HepG2 (cell line): ENCODE measurements around the gene SLC35E4. TPM values are rescaled to one million over a fixed set of nuclear protein-coding genes. Genes with fewer than 3 reads are reported as not detected.

Experiments
- ATAC-seq: fragments of 200-7000 bp; cut with Tn5 transposase; 3 replicates; pipeline ENCODE4 v1.9.1; 2020; ENCODE audit warnings: mild to moderate bottlenecking, moderate library complexity
- BruUV-seq: library from RNA; stranded (reverse); fragments of 400-500 nt; replicated peaks from 2 replicates; lab custom pipeline; 2021; lab: Mats Ljungman, UMichigan
- CTCF ChIA-PET: fragments of 300-600 bp; formaldehyde crosslinking; extraction: SDS; loops from one replicate; lab custom pipeline; 2021; ENCODE audit warnings: low total read pairs, inconsistent platforms, low intra/inter-chr PET ratio; lab: Yijun Ruan, JAX
- POLR2A ChIA-PET: fragments of 350-600 bp; sonication (Branson Sonifier 250); formaldehyde crosslinking; loops from one replicate; lab custom pipeline; 2020; ENCODE audit warnings: antibody characterized with exemption, inconsistent platforms; lab: Yijun Ruan, JAX
- DNase-seq: peaks from one replicate; pipeline ENCODE4 v3.0.0-alpha.2; 2015; ENCODE audit warnings: low spot score
- FAIRE-seq: peaks from 3 replicates; lab custom pipeline; 2011; peaks lifted over from hg19 to GRCh38; lab: Jason Lieb, UNC
- H2AFZ ChIP-seq: one replicate; pipeline ENCODE4 v1.6.1; 2011; ENCODE audit warnings: low read length, inconsistent platforms
- H3K27ac ChIP-seq: fragments of 300-600 bp; 3 replicates; pipeline ENCODE4 v1.8.0; 2011; ENCODE audit warnings: mixed run types, mild to moderate bottlenecking, mixed read lengths, low read length, inconsistent platforms; ENCODE audit not compliant: insufficient read depth; ENCODE audit errors: extremely low read length
- H3K27me3 ChIP-seq, 2 experiments: fragments of 200-600 bp in 1 of 2; 2 replicates in 1 of 2; 3 replicates in 1 of 2; pipeline versions ENCODE4 v1.6.0 to v1.8.0; 2011; ENCODE audit warnings: low read length in 2 of 2, mild to moderate bottlenecking in 2 of 2, moderate library complexity in 2 of 2, inconsistent platforms in 1 of 2; ENCODE audit not compliant: insufficient read depth in 2 of 2, control insufficient read depth in 1 of 2
- H3K36me3 ChIP-seq, 2 experiments: fragments of 200-600 bp in 1 of 2; replicated peaks in 1 of 2; 2 replicates in 1 of 2; 3 replicates in 1 of 2; pipeline versions ENCODE4 v1.5.1 to v1.8.0; 2011; ENCODE audit warnings: low read length in 2 of 2, inconsistent platforms in 1 of 2; ENCODE audit not compliant: insufficient read depth in 2 of 2, control insufficient read depth in 1 of 2
- H3K4me1 ChIP-seq: 2 replicates; pipeline ENCODE4 v1.5.1; 2012; ENCODE audit warnings: low read length, inconsistent platforms; ENCODE audit not compliant: insufficient read depth
- H3K4me2 ChIP-seq: 2 replicates; pipeline ENCODE4 v1.6.0; 2011; ENCODE audit warnings: low read depth, low read length, inconsistent platforms
- H3K4me3 ChIP-seq, 3 experiments: fragments of 200-600 bp in 1 of 3; sonication (generic), shearing (Covaris generic) in 1 of 3; replicated peaks in 1 of 3; 2 replicates each; pipeline ENCODE4 v1.5.1; 2011 to 2016; ENCODE audit warnings: low read length in 3 of 3, inconsistent platforms in 2 of 3, low read depth in 2 of 3, mild to moderate bottlenecking in 2 of 3, control low read depth in 1 of 3, mixed read lengths in 1 of 3; ENCODE audit not compliant: insufficient read depth in 1 of 3
- H3K79me2 ChIP-seq: one replicate; pipeline ENCODE4 v1.6.1; 2011; ENCODE audit warnings: low read length, inconsistent platforms; ENCODE audit not compliant: insufficient read depth
- H3K9ac ChIP-seq: 2 replicates; pipeline ENCODE4 v1.6.0; 2011; ENCODE audit warnings: mild to moderate bottlenecking, low read depth, low read length, inconsistent platforms; ENCODE audit not compliant: insufficient read depth
- H3K9me3 ChIP-seq: 2 replicates; pipeline ENCODE4 v1.5.1; 2012; ENCODE audit warnings: mild to moderate bottlenecking, low read length
- H4K20me1 ChIP-seq: 2 replicates; pipeline ENCODE4 v1.6.0; 2011; ENCODE audit warnings: inconsistent platforms, mild to moderate bottlenecking, low read length, moderate library complexity; ENCODE audit not compliant: insufficient read depth
- ATAD3A ChIP-seq: sonication (generic); formaldehyde crosslinking; IDR thresholded peaks from 2 replicates; pipeline ENCODE4 v1.4.0; 2020; ENCODE audit warnings: missing genetic modification reagents
- DPF2 ChIP-seq: sonication (generic); formaldehyde crosslinking; IDR thresholded peaks from 2 replicates; pipeline ENCODE4 v1.4.0; 2020; ENCODE audit warnings: mild to moderate bottlenecking, low read depth, missing genetic modification reagents, borderline replicate concordance
- ETV6 ChIP-seq: sonication (generic); formaldehyde crosslinking; conservative IDR thresholded peaks from 2 replicates; pipeline ENCODE4 v1.4.0; 2020; ENCODE audit warnings: missing genetic modification reagents
- FOXO1 ChIP-seq: sonication (generic); formaldehyde crosslinking; IDR thresholded peaks from 2 replicates; pipeline ENCODE4 v1.4.0; 2020; ENCODE audit warnings: missing genetic modification reagents
- GZF1 ChIP-seq: sonication (generic); formaldehyde crosslinking; IDR thresholded peaks from 2 replicates; pipeline ENCODE4 v1.5.1; 2020; ENCODE audit warnings: mild to moderate bottlenecking, missing genetic modification reagents
- HMGXB4 ChIP-seq, 2 experiments: sonication (generic) in 1 of 2; formaldehyde crosslinking in 1 of 2; IDR thresholded peaks; 2 replicates each; pipeline versions ENCODE4 v1.4.0 to v1.6.1; 2018 to 2020; ENCODE audit warnings: missing genetic modification reagents in 2 of 2, borderline replicate concordance in 1 of 2, low read depth in 1 of 2, mild to moderate bottlenecking in 1 of 2, missing biosample characterization in 1 of 2
- NR3C1 ChIP-seq: sonication (generic); formaldehyde crosslinking; IDR thresholded peaks from 2 replicates; pipeline ENCODE4 v1.4.0; 2020; ENCODE audit warnings: missing genetic modification reagents
- PATZ1 ChIP-seq: sonication (generic); formaldehyde crosslinking; IDR thresholded peaks from 2 replicates; pipeline ENCODE4 v1.4.0; 2020; ENCODE audit warnings: missing genetic modification reagents
- POGK ChIP-seq: sonication (generic); formaldehyde crosslinking; conservative IDR thresholded peaks from 2 replicates; pipeline ENCODE4 v1.8.0; 2022; ENCODE audit warnings: mild to moderate bottlenecking, moderate library complexity, missing genetic modification reagents
- SP140L ChIP-seq: sonication (generic); formaldehyde crosslinking; IDR thresholded peaks from 2 replicates; pipeline ENCODE4 v1.4.0; 2020; ENCODE audit warnings: missing genetic modification reagents, borderline replicate concordance
- ZBTB43 ChIP-seq: sonication (generic); formaldehyde crosslinking; conservative IDR thresholded peaks from 2 replicates; pipeline ENCODE4 v1.4.0; 2020; ENCODE audit warnings: missing genetic modification reagents
- ZFYVE20 ChIP-seq: sonication (generic); formaldehyde crosslinking; IDR thresholded peaks from 2 replicates; pipeline ENCODE4 v1.8.0; 2023; ENCODE audit warnings: low read depth, mild to moderate bottlenecking, moderate library complexity, missing genetic modification reagents, borderline replicate concordance
- ZMYM4 ChIP-seq: sonication (generic); formaldehyde crosslinking; IDR thresholded peaks from 2 replicates; pipeline ENCODE4 v1.8.1; 2023; ENCODE audit warnings: mild to moderate bottlenecking, missing genetic modification reagents
- ZNF446 ChIP-seq: sonication (generic); formaldehyde crosslinking; IDR thresholded peaks from 2 replicates; pipeline ENCODE4 v1.5.0; 2020; ENCODE audit warnings: mild to moderate bottlenecking, missing genetic modification reagents
- WGBS: methylation state at CpG from one replicate; pipeline ENCODE4 v1.1.6; 2017; ENCODE audit warnings: low lambda C conversion rate; 5-methylcytosine and 5-hydroxymethylcytosine counted together
- in situ Hi-C: cut with HindIII; loops from 2 replicates; pipeline ENCODE4 v1.10.0; 2017; ENCODE audit warnings: low pct_unique_long_range_greater_than_20kb; ENCODE audit not compliant: extremely low pct_ligation_motif_present
- intact Hi-C: fragments of 100-400 bp; cut with micrococcal nuclease; formaldehyde crosslinking; loops from one replicate; pipeline ENCODE4 v1.10.0; 2022; ENCODE audit not compliant: unreplicated experiment
- polyA plus RNA-seq, 8 experiments: library from polyadenylated mRNA; depleted of rRNA in 3 of 8; stranded (reverse) in 7 of 8; unstranded in 1 of 8; fragments of >200 nt; fragmentation: Illumina TruSeq in 4 of 8; extraction: Trizol in 4 of 8; gene quantifications; 2 replicates each; pipeline versions ENCODE4 v1.2.1 to v1.2.3, GENCODE V29; 2011 to 2016; ENCODE audit warnings: low read depth in 4 of 8, missing spikeins in 1 of 8, mixed read lengths in 1 of 8; ENCODE audit not compliant: insufficient read depth in 1 of 8
- total RNA-seq, 5 experiments: library from RNA; depleted of rRNA; stranded (reverse); fragments of >200 nt; fragmentation: Illumina TruSeq; extraction: Trizol; gene quantifications; 2 replicates each; pipeline ENCODE4 v1.2.3, GENCODE V29; 2016; ENCODE audit warnings: low read depth in 1 of 5

SLC35E4 gene
- total and polyA plus RNA-seq, 2 of the 13 experiments (the other 11 are each of a cell fraction or from before 2014, with no cell fraction given) = 0.07 to 0.15 TPM

DNA sequence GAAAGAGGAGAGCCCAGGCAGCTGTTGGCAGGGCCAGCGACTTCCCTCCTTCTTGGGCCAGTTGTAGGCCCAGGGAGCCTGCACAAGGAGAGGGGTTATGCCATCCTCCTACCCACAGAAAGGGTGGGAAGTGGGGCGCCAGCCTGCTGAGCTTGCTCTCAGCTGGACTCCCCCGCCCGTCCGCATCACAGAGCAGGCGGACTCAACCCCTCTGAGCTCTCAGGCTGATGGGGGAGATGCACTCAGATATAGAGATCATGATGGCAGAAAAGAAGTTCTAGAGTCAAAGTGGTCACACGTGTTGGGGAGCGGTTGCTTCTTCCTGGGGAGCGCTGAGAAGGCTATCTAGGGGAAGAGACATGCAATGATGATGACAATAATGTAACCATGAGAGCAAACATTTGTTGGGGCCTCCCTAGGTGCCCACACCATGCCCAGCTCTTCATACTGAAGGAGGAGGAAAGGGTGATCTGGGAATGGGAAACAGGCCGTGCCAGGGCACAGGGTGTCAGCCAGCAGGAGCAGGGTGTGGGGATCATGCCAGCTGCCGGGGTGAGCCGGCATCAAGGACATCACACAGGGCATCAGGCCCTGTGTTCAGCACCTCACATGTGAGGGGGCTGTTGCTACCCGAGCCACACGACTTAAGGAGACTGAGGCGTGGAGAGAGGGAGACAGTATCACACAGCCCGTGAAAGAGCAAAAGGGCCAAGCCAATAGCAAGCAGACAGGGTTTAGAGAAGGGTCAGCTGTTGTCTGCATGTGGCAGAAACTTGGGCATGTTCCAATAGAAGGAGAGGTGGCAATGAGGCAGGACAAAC is 7.7 kb downstream of the SLC35E4 start (continued):
- TF ChIP-seq ZBTB43 (CRISPR knock-in tag) = no peak
- no peak for TF ChIP-seq ETV6 (CRISPR knock-in tag)
- TF ChIP-seq, all 625 proteins: peak for 0

DNA sequence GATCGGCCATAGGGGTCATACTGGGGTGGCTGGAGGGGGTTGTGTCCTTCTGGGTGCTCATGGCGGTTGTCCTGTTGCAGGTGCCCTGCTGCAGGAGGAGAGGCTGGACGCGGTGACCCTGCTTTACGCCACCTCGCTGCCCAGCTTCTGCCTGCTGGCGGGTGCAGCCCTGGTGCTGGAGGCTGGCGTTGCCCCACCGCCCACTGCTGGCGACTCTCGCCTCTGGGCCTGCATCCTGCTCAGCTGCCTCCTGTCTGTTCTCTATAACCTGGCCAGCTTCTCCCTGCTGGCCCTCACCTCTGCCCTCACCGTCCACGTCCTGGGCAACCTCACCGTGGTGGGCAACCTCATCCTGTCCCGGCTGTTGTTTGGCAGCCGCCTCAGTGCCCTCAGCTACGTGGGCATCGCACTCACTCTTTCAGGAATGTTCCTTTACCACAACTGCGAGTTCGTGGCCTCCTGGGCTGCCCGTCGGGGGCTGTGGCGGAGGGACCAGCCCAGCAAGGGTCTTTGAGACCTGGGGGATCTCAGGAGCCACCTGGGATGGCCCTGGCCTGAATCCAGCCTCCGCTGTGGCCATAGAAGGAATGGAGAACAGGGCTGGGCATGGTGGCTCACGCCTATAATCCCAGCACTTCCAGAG is 11.1 kb downstream of the SLC35E4 start:
- no peak overlapping the region for H3K4me3 ChIP-seq
- FAIRE-seq (no peak), ATAC-seq (no peak), DNase-seq (no peak)
- no peak overlapping the region for H2AFZ ChIP-seq
- H3K79me2 ChIP-seq = no peaks in the 10 kb centered on the region
- ChIA-PET CTCF (no interaction called here), POLR2A (no interaction called here)
- WGBS = 62% methylated on average over 11 of the region's 25 CpGs
- no peak overlapping the region for H3K4me2 ChIP-seq
- no peak overlapping the region for H3K27ac ChIP-seq
- no TSS peak for BruUV-seq
- H3K9me3 ChIP-seq = no peaks in the 10 kb centered on the region
- H3K4me1 ChIP-seq = no peaks in the 10 kb centered on the region
- H3K9ac ChIP-seq = no peak overlapping the region
- no peaks in the 10 kb centered on the region for H3K36me3 ChIP-seq
- in situ Hi-C loops = no loop called here
- intact Hi-C loops = no loop called here
- H3K27me3 ChIP-seq = peaks cover 0 to 2% of the 10 kb centered on the region in 2 experiments; a peak in 1 of 5 replicates
- no peaks in the 10 kb centered on the region for H4K20me1 ChIP-seq
- no peak for TF ChIP-seq ZFYVE20
- no peak for TF ChIP-seq PATZ1 (CRISPR knock-in tag)
- no peak for TF ChIP-seq ZNF446 (CRISPR knock-in tag)
- TF ChIP-seq ZMYM4 (CRISPR knock-in tag) = no peak
- no peak for TF ChIP-seq GZF1 (CRISPR knock-in tag)
- no peak for TF ChIP-seq SP140L (CRISPR knock-in tag)
- TF ChIP-seq POGK = no peak
- TF ChIP-seq DPF2 (CRISPR knock-in tag) = no peak
- no peak for TF ChIP-seq NR3C1 (CRISPR knock-in tag)
- no peak for TF ChIP-seq ATAD3A
- TF ChIP-seq HMGXB4 (CRISPR knock-in tag; IDR thresholded peaks at IDR 0.05; ENCODE audit: borderline replicate concordance in 1 of 2, low read depth in 1 of 2) = no peak
- no peak for TF ChIP-seq FOXO1 (CRISPR knock-in tag)
